Fibroblast of skin of scalp (primary cell): ENCODE data around the gene GLRX.
"Not testable (repeated sequence)": the region's sequence is repeated elsewhere in the genome, so short reads cannot be mapped to it uniquely, and the experiment has no call there.

Experiments
- DNase-seq: peaks from one replicate; pipeline ENCODE4 v3.0.0-alpha.2; 2013

The GLRX gene

DNA sequence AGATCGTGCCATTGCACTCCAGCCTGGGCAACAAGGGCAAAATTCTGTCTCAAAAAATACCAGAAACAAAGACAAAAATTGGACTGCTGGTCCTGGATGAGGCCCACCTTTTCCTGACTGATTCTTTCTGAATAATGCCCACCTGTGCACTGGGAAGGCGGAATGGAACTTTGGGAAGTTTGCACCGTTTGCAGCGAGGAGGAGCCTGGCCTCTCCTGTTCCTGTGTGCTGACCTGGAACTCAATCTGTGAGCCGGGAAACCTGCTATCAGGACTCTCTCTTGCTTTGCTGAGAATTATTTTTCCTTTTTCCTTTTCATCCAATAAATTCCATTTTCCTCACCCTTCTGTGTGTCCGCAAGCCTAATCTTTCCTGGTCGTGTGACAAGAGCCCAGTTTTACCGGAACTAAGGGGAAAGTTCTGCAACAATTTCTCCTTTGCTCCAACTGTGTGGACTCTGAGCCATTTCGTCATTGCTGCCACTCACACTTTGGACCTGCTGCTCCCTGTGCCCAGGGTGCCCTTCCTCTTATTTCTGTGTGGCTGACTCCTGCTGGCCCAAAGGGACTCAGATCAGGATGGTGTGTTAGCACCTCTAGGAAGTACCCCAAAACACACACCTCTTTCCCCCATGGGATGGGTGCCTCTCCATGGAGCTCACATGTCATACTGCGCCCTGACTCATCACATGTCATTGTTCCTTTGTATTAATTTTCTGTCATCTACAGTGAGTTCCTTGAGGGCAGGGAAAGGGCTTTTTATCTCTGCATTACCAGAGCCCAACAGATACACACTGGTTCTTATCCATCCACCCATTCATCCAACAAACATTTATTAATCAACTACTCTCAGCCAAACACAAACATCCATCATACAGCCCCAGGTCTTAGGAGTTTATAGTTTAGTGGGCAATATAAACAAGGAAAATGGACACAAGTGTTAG, 4.7 kb upstream of the GLRX start:
- no peak for DNase-seq

DNA sequence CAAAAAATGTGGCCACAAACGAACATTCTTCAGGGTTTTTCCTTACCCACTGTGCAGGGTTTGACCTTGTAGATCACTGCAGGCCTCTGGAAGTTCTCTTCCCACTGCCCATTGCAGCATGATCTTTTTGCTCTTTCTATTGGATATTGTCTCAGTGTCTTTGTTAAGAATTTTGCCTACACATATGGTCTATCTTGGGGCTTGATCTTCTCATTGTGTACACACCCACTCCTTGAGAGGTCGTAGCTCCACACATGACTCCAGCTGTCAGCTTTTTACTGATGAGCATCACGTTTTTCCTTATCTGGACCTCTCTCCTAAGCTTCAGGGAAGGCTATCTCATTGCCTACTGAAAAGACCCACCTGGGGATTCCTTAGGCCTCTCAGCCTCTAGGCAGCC, 3.0 kb upstream of the GLRX start:
- no peak for DNase-seq

DNA sequence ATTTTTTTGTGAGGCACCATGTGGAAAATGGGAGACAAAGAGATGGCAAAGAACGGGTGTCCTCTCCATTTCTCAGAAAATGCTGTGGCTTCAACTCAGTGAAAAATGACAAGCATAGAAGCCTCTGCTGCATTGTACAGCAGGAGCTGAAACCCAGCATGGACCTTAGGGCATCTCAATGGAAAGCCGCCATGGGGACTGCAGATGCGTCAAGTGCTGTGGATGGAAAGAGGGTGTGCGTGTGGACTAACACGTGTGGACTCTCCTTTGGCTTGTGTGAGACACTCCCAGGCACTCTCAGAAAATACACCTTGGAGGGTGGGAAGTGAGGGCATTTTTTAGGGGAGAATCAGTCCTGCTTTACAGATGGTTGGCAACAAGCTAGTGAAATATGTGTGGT, 2.2 kb upstream of the GLRX start:
- DNase-seq, result no peak

DNA sequence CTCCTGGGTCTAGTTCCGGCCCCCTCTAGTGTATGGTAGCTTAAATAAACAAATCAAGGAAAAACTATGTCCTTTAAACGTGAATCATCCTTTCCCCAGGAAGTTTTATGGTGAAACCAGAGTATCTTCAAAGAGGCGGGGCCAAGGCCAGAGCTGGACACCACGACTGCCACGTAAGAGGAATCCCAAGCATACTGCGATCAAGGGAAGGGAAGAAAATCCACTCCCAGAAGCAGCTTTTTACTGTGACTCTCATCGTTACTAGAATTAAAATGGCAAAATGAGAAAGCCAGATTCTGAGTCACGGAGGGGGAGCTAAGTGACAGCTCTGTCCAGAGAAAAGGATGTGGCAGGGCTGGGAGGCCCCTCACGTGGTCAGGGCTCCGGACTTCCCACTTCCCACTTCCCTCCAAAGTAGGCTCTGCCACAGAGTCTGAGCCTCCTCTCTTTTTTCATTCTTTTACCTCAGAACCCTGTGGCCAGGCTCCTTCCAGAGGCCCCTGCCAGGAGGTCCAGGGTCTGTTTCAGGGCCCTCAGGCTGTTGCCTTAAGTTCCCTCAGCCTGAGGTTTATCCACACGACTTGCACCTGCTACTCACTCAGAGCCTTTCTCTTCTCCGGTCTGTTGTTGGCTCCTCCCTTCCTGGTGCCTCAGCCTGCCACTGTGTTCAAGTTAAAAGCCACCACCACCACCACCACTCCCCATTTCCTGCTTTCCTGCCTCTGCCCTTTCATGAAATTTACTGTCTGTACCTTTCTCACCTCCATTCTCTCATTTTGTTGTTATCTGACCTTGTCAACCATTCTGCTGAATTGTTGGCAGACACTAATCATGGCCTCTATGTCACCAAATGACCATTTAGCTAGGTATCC, 1.4 kb upstream of the GLRX start:
- peak; percentile 92 for DNase-seq

DNA sequence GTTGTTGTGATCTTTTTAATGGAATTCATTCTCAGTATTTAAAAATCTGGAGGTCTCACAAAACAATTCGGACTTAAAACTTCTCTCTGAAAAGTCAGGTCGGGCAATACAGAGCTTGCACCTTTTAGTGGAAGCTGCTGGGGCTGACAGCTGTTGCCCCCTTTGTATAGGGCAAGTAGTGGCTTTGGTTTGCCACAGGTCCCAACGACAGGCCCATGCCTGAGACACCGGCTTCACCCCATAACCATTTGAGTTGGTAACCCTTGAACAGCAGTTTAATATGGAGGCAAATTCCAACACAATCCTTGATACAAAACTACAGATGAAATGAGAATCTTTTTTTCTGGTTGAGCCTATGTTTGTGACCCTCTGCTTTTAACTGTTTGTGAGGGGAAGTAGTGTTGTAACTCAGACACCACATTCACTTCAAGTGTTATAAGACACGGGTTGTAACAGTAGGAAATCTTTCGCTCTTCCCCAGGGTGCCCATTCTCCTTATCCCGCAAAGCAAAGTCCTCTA, 752 bp upstream of the GLRX start:
- DNase-seq, result no peak

DNA sequence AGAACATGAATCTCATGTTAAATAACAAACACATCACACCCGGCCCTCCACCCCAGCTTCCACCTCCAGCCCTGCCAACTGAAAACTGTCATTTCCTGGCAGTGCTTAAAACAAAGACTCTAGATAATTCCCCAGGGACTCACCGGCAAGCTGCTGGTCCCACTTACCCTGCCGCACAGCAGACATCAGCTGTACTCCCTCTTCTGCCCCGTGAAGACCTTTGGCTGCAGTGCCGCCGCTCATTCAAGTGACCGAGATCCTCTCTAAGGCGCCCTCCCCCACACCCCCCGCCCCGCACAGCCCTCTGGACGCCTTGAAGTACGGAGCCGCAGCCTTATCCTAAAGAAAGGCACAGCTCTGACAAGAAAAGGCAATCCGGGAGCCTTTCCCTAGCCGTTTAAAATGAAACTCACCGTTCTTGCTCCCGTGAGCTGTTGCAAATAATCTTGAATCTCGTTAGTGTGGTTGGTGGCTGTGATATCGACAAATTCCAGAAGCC, 434 bp downstream of the GLRX start:
- DNase-seq, result peak; percentile 53

DNA sequence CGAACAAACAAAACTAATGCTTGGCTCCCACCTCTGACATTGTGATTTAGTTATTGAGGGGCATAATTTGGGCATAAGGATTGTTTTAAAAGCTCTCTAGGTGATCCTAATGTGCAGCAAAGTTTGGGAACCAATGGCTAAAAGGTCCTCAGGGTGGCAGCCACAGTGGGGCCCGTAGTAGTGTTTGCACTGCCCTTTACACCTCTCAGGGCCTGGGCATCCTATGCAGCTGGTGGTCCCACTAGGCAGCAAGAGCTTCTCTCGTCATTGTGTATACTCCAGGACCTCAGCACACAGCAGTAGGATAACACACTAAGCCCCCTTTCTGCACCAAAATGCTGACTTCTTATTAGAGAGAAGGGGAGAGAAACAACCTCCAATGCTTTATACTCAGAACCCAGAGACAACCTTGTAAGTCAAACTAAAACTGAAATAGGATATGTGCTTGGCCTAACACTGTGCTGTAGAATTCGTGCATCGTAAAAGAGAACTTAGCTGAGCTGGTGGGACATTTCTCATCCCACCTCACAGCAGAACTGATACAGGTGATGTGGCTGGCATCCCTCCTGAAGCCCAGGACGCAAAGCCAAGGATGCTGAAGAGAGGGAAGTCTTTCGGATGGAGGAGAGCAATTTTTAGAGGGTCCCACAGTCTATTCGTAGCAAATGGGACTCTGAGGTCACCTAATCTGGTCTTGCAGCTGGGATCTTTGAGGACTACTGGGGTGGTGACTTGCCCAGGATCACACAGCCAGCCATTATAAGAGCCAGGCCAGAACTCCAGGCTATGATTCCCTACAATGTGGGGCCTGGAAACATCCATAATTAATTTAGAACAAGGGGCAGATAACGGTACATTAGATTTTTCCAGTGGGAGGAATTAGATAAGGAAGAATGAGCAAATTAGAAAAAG, 1.2 kb downstream of the GLRX start:
- DNase-seq, result no peak

DNA sequence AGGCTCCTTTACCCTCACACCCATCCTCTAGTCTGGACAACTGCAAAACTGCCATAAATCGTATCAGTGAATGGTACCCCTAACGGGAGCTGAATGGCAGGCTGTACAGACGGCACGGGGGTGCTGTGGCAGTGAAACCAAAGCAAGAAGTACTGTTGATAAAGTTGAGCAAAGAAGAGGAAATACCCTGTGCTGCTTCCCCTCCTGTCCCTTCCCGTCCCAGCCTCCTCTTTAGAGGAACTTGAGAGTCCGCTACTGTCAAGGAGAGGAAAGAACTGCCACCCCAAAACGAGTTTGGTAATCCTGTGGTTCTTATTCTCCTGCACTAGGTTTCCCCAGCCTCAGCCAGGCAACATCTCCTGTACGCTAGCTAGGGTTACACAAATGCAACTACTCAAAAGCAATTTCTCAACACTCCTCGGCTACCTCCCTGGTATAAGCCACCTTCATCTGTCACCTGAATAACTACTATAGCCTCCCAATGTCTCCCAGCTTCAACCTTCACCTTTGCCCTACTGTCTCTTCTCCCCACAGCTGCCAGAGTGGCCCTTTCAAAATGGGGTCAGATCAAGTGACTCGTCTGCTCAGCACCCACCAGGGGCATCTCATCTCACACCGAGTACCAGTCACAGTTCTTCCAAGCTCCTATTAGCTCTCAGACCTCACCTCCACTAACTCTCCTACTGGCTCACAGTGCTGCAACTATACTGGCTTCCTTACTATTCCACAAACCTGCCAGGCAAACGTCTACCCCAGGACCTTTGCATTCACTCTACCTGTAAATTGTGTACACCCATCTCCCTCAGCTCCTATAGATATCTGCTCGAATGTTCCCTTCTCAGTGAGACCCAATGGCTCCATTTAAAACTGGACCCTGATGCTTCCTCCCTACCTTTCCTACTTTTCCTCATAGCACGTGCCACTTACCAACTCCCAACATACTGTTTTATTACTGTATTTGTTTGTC, 4.1 kb downstream of the GLRX start:
- no peak for DNase-seq

DNA sequence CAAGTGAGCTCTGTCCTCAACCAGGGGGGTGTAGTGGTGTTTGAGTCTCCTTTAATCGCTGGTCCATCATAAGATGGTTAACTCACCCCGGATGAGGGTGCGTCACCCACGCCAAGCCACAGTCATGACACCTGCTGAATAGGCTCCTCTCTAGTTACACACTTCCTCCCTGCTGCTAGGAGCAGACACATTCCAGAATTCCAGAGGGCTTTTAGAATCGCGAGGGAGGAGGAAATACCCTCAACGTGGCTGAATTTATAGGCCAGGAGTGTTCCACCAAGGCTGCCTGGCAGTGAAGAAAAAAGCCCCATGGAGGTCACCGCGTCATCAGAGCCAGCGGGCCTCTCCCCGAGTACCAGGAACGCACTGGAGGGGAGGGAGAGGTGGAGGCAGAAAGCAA, 5.1 kb downstream of the GLRX start:
- peak; percentile 51 for DNase-seq

DNA sequence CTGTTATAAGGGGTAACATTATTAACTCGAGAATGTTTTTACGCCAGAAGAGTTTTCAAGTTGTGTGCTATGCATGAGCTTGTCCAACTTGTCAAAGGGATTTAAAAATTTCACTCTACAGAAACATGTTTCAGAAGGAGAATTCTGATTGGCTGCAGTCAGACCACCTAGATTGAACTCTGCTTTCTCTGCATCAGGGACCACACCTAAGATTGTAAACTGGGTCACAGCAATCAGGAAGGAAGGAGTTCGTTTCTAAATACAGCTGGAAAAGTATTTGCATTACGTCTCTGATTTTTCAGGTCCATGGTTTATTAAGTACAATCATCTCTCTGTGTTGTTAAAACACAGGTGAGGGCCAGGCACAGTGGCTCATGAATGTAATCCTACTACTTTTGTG, 5.8 kb downstream of the GLRX start:
- no peak for DNase-seq

DNA sequence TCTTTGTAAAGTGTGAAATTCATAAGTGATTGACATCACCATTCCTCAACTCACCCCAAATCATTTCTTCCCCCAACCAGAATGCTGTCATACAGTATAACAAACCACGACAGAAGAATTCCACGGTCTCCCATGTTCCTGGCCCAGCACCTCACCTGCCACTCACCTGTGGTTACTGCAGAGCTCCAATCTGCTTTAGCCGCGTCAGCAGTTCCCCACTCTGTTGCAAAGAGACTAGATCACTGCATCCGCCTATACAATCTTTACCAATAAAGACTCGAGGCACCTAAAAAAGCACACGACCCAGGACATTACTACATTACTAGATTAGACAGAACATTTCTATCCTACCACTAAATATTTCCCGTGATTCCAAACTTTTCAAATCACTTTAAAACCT, 6.2 kb downstream of the GLRX start:
- no peak for DNase-seq

DNA sequence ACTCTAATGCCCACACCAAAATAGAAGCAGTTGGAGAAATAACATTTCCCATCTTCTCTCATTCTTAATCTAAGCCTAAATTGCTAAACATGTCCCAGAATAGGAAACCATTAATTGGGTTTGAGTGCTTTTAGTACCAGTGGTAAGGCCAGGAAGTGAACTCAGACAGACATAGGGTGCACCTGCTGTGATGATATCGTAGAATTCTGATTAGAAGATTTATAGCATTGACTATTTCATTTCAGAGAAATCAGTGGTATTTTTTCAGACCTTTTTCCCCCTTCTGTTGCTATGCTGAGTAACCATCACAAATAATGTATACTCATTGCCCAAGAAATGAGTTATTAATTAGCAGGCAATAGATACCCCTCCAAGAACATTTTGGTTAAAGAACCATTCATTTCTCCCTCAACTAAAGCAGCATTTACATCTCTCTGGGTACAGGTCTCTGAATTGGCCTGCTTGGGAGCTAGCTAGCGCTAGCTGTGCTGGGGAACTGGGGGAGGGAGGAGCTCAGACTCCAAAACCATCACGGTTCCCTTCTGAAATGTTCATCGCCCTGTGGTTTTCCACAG, 7.3 kb downstream of the GLRX start:
- no peak for DNase-seq

DNA sequence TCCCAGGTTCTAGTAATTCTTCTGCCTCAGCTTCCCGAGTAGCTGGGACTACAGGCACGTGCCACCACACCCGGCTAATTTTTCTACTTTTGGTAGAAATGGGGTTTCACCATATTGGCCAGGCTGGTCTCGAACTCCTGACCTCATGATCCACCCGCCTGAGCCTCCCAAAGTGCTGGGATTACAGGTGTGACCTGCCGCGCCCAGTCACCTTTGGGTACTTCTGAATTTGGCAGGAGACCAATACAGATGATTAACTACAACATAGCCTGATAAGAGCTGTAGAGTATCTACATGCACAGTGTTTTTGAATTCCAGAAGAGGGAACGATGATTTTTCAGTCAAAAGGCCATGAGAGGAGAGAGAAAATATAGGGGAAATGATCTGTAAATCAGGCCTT, 9.5 kb downstream of the GLRX start:
- DNase-seq, result not testable (repeated sequence)

DNA sequence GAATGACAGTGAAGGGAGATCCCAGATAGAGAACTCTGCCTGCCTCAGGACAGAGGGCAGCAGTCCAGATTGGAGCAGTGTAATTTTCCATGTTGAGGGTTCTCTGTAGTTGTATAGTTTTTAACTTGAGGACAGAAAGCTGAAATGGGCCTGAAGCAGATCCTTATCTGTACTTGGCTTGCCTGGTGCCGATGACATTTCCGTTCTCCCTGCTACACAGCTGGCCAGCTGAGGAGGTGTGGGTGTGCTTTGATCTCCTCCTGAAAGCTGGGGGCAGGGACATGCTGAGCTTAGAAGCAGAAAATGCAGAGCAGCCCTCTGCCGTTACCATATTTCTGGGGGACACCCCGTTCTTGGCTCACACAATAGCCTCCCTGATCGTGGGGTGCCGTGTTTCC, 10.5 kb downstream of the GLRX start:
- DNase-seq, result no peak

DNA sequence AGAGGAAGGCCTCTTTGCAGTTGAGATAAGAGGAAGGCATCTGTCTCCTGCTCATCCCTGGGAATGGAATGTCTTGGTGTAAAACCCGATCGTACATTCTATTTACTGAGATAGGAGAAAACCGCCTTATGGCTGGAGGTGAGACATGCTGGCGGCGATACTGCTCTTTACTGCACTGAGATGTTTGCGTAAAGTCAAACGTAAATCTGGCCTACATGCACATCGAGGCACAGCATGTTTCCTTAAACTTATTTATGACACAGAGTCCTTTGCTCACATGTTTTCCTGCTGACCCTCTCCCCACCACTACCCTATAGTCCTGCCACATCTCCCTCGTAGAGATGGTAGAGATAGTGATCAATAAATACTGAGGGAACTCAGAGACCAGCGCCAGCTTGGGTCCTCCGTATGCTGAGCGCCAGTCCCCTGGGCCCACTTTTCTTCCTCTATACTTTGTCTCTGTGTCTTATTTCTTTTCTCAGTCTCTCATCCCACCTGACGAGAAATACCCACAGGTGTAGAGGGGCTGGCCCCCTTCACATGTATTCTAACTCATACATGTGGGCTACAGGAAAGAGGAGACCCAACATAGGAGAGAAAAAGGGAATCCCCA, 11.0 kb downstream of the GLRX start:
- not testable (repeated sequence) for DNase-seq

DNA sequence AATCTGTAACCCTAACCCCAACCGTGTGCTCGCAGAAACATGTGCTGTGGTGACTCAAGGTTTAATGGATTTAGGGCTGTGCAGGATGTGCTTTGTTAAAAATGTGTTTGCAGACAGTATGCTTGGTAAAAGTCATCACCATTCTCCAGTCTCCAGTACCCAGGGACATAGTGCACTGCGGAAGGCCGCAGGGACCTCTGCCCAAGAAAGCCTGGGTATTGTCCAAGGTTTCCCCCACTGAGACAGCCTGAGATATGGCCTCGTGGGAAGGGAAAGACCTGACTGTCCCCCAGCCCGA, 11.5 kb downstream of the GLRX start:
- DNase-seq, result not testable (repeated sequence)

DNA sequence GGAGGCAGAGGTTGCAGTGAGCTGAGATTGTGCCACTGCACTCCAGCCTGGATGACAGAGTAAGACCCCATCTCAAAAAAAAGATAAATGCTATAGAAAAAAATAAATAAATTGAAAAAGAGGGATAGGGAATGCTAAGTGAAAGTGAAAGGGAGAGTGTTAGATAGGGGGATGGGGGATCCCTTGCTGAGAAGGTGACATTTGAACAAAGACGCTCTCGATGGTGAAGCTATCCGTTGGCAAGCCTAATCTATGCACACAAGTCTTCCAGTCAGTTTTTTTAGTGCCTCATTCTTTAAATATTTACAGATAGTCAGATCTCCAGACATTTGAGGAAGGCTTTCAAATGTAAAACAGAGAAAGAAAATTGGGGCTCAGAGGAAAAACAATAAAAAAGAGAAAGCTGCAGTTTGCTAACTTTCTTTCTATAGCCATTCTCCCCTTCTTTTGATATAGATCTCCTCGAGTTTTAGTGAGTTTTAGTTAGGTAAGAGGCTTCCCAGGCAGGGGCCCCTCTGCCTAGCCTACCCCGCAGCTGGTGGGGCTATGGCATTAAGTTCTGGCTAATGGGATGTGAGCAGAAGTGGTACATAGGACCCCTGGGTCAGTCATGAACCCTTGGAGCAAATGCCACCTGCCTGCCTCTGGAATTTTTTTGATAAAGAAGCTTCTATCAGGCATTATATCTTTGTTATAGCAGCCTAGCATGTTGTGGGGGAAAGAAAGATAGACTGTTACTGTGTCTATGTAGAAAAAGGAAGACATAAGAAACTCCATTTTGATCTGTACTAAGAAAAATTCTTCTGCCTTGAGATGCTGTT, 12.0 kb downstream of the GLRX start:
- DNase-seq, result no peak

DNA sequence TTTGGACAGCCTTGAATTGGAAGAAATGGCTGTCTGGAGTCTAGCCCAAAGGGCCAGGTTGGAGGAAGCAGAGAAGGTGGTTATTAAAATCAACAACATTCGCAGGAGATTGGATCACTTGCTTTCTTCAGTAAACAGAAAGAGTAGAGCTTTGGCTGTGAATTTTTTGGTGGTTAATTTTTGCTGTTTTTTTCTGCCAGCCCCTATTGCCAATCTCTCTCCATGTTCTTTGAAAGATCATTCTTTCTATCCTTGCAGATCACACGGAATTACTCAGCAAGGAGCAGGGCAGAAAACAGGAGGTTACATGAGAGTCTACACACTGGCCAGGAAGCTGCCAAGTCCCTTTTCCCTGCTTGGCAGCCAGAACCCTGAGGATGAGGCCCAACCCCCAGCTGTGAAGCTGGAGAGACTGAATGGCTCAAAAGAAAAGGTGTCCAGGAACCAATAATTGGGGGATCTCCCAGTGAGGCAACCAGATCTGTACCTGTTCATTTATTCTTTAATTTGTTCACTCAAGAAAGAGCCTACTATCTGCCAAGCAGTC, 13.0 kb downstream of the GLRX start:
- DNase-seq, result no peak
